Fibroblast of skin of scalp (primary cell): ENCODE data around the gene PXDC1.
"Not testable (repeated sequence)": the region's sequence is repeated elsewhere in the genome, so short reads cannot be mapped to it uniquely, and the experiment has no call there.

Experiments
- DNase-seq: peaks from one replicate; pipeline ENCODE4 v3.0.0-alpha.2; 2013

Gene PXDC1

DNA sequence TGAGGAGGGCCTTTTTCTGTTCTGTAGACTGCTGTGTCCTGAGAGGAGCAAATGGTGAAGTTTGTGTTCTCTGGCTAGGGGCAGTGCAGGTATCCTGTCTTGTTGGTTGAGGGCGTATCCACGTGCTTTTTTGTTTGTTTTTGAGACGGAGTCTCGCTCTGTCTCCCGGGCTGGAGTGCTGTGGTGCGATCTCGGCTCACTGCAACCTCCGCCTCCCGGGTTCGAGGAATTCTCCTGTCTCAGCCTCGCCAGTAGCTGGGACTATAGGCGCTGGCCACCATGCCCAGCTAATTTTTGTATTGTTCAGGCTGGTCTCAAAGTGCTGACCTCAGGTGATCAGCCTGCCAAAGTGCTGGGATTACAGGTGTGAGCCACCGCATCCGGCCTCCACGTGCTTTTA, 10.8 kb upstream of the PXDC1 start:
- no peak for DNase-seq

GRCh38 chr6:3761989-3762270, 10.4 kb upstream of the PXDC1 start:
- DNase-seq = no peak

DNA sequence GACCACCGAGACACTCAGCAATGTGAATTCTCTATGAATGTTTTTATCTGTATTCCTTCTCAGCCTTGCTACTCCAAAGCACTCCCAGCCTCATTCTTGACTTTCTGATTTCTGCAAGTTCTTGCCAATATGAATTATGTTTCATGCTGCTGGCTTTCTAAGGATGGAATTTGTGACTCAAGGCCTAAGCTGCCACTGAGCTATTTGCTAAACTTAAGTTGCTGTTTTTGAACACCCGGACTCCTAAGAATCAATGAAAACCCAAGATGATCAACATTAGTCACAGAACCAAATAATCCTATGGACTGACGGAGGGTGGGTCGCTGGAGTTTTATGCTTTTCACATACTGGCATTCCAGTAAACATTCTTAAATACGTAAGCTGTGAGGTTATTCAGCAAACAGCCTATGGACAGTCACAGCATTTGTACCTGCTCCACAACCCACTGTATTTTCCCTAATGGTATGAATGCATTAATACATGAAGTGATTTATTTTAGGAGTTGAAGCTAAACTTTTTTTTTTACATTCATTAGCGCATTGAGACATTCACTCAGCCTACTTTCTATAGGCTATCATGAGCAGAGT, 8.2 kb upstream of the PXDC1 start:
- DNase-seq = peak; percentile 98

GRCh38 chr6:3758842-3759144, 7.3 kb upstream of the PXDC1 start:
- peak; percentile 44 for DNase-seq

GRCh38 chr6:3757998-3758841, 6.7 kb upstream of the PXDC1 start:
- DNase-seq = not testable (repeated sequence)

DNA sequence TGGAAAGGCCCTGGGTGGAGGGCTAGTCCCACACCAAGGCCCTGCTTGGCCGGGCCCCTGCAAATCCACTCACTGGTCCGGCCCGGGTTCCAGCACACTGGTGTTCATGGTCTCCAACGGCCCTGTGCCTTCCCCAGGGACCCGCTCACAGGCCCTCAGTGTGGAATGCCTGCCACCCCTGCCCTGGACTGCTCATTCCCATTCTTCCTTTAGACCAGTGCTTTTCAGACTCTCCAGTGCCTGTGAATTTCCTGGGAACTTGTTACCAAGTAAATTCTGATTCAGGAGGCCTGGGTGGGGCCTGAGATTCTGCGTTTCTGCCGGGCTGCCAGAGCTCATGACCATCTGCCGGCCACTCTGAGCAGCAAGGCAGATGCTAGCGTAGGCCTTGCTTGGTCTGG, 5.7 kb upstream of the PXDC1 start:
- no peak for DNase-seq

GRCh38 chr6:3756546-3756945, 5.0 kb upstream of the PXDC1 start:
- DNase-seq = no peak

GRCh38 chr6:3755637-3756545, 4.4 kb upstream of the PXDC1 start:
- no peak for DNase-seq

DNA sequence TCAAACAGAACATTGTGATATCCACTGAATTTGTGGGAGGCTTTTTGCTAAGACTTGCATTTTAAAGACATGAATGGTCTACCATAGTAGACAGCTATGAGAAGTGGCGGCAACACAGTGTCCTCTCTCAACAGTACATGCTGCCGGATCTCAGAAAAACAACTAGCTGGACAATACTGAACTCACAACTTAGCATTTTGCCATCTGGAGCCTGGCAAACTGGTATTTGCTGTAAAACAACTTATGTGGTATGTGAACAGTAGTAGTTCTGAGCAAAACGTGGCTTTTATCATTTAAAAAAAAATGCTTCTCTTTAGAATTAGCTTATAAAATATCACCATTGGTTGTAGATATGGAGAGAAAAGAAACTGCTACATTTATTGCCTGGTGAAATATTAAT, 3.3 kb upstream of the PXDC1 start:
- no peak for DNase-seq

DNA sequence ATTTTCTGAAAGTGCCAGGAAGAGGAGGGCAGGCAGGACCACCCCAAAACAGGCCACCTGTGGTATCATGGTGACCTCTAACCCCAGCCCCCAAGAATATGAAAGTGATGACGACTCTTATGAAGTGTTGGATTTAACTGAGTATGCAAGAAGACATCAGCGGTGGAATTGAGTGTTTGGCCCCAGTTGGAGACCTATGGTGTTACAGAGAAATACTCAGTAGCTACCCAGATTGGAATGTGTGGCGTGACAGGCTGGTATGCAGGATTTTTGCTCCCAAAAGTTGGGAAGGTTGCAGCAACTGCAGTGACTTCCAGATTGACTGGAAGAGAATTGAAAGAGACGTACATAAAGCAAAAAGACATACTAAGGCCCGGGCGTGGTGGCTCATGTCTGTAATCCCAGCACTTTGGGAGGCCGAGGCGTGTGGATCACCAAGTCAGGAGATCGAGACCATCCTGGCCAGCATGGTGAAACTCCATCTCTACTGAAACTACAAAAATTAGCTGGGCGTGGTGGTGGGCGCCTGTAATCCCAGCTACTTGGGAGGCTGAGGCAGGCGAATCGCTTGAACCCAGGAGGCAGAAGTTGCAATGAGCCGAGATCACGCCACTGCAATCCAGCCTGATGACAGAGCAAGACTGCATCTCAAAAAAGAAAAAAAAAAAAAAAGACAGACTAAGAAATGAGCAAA, 2.7 kb upstream of the PXDC1 start:
- DNase-seq = peak; percentile 65

DNA sequence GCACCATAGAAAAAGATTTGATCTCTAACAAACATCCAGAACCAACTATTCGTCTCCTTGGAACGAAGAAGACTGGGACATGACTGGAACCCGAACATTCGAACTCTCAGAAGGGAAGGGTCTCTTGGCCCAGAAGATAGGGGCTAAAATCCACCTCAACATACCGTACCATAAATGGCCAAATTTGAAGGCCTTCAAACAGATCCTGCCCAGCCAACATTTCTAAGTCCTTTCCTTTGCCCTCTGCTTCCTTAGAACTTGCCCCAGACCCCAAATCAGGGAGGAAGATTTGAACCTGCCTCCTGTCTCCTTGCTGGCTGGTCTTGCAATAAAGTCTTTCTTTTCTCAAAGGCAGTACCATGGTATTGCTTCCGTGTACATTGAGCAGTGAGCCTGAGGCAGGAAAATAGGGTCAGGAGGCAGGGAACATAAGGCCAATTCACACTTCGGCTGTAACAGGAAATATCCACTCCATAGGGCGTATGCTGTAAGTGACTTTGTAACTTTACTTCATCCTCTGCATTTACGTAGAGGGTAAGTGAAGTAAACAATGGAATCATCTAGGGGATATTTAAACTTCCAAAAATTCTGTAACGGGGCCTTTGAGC, 1.8 kb upstream of the PXDC1 start:
- DNase-seq = no peak

DNA sequence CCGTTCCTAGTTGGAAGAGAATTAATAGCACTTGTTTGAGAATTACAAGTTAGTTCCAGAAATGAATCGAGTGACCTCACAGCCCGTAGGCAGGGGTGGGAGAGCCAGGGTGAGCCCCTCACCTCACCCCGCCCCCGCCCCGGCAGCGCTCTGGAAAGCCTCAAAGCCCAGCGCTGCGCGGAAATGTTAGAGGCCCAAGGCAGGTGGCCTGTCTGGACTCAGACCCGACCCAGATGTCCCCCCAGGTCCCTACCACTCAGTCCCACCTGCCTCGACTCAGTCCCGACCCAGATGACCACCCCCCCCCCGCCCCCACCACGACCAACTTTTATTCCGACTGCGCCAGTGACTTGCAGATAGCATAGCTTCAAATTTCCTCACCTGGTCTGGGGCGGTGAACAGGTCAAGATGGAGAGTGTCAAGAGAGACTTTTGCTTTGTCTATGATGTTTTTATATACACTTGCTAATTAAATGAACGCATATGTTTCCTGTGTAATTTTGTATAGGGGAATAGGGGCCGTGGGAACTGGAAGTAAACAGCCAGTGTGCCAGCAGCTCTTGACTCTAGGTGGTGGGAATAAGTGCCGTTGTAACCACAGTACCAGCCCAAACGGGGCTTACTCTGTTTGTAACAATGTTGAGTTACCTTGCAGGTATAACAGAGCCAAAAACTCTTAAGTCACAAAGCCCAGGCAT, 1.2 kb upstream of the PXDC1 start:
- no peak for DNase-seq

GRCh38 chr6:3751730-3752530, 417 bp upstream of the PXDC1 start:
- peak; percentile 96 for DNase-seq

- DNase-seq = peak; percentile 77
Measured at GRCh38 chr6:3750317-3751076, 1.0 kb downstream of the PXDC1 start.

DNA sequence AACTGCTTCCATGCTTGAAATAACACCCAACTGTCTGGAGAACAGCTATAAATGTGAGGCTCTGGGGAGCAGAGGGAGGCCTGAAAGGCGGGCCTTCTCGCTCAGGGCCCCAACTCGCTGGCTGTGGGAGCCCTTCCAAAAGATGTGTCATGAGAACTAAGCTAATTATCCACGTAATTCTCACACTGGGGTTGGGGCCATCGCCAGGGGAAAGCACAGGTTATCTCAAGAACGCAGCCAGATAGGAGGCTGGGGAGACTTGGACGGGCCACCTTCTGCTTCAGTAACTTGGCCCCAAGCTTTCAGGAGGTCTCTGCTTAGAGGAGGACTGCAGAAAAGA, 1.6 kb downstream of the PXDC1 start:
- peak; percentile 85 for DNase-seq

- no peak for DNase-seq
Measured at GRCh38 chr6:3749067-3749841, 2.3 kb downstream of the PXDC1 start.

DNA sequence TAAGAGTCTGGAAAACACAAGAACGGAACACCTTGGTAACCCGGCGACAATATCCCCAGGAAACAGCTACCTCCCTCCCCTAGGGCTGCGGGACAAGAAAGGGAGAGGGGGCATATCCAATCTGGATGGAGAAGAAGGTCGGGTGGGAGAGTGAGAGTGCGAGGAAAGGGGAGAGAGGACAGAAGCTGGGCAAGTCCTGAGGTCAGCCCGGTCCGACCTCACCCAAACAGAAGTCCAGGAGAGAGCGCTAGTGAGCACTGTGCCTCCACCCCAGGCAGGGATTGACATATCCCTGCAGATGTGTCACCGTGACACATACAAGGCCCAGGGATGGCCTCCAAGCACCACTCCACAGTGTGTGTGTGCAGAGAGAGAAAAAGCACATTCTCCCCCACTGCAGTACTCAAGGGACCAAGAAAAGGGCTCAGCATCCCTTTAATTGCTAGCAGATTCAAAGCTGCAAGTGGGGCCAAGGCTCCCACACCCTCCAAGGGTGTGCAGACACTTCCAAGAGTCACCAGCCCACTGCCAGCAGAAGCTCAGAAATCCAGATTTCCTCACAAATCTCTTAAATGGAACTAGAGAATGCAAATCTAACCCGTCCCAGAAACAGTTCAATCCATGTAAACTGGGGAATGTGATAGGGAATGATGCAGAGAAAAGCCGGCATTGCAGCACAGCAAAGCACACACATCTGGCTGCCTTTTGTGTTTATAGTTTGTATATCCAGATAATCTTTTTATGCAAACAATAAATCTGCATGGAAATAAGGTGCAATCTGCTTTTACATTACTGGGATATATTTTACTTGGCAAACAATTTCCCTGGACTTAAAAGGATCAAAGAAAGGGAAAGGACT, 3.1 kb downstream of the PXDC1 start:
- peak; percentile 91 for DNase-seq

DNA sequence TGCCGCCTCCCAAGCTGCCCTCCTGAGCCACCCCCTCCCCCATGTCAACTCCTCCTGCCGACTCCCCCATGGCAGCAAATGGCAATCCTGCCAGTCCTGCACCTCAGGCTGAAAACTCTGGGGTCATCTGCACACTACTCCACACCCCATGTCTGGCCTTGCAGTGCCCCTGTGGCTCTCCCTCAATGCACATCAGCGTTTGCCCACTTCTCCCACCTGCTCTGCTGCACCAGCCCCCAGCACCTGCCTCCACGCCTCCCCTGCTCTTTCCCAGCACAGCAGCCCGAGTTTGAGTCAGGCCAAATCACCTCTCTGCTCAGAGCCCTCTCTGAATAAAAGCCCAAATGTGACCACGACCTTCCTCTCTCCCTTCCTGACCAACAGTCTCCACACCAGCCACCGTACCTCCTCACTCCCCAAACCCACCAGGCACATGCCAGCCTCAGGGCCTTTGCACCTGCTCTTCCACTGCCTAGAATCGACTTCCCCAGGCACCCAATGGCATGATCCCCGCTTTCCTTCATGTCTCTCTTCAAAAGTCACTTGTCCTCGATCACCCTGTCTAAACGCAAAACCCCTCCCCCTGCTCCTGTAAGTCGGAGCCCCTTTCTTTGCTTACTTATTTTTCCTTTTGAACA, 4.3 kb downstream of the PXDC1 start:
- no peak for DNase-seq
